ENCODE results near the gene SPEF2.
A peak's percentile ranks its signal among the peaks of the same experiment; 100 is the strongest.

SPEF2 gene

DNA sequence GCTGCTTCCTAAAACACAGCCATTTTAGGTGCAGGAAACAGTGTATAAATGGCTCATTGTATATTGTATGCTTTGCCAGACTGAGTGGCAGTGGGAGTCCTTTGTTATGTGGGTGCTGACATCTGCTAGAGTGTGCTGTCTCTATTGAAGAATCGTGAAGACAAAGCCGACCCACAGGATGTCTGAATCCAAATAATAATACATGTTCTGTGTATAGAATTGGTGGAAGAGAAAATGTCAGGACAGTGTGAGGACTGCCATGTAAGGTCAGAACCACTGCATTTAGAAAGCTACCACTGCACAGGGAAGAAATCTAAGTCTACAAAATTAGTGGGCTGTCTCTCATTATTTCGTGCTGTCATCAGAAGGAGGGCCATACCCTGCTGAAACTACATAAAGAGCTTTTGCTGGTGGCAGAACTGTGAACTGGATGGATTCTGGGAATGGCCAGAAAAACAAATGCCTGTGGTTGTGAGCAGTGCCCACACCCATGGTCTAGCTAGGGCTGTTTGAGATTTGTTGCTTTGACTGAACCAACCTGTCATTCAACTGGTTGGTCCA, 241.5 kb downstream of the SPEF2 start:
- peak; percentile 67 for DNase-seq

DNA sequence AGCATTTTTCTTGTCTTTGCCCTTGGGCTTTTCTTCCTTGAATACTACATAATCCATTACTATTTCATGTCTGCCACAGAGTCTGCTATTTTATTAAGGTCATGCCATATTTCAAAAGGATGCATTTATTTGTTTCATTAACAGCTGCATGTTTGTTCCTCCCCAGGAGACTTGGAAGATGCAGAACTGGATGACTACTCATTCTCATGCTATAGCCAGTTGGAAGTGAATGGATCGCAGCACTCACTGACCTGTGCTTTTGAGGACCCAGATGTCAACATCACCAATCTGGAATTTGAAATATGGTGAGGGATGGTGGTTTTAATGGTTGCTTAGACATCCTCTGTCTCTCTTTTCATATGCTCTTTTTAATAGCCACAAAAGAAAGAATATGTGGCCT, 243.0 kb downstream of the SPEF2 start:
- DNase-seq = no peak

DNA sequence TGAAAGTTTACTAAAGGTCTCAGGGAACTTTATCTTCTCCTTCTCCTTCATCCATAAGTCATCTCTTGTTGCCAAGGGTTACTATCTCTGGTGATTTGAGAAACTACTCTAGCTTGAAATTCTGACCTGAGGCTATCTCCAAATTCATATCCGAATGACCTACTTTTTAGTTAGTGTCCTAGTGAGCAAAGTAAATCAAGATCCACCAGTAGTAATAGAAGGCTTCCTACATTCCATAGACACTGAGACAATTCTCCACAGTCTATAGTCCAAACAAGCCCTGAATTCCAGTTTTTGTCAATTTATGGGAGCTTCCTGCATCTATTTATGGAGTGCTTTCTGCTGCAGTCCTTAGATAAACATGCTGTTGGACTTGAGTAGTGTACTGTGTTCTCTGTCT, 244.1 kb downstream of the SPEF2 start:
- peak; percentile 32 for DNase-seq

DNA sequence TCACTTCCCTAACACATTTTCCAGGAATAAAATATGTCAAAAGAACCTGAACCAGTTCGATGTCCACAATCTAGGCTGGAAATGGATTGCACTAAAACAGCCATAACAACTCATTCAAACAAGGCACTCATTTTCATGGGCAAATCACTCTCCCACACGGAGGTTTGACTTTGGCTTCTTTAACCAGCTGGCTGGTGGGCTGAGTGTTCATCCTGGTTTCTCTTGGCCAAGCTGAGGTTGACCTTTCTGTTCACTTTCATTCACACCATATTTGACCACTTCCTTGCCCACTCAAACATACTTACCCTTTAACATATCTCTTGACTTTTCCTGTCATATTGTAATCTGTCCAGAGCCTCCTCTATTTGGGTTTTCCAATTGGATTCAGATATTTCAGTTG, 244.5 kb downstream of the SPEF2 start:
- no peak for DNase-seq

DNA sequence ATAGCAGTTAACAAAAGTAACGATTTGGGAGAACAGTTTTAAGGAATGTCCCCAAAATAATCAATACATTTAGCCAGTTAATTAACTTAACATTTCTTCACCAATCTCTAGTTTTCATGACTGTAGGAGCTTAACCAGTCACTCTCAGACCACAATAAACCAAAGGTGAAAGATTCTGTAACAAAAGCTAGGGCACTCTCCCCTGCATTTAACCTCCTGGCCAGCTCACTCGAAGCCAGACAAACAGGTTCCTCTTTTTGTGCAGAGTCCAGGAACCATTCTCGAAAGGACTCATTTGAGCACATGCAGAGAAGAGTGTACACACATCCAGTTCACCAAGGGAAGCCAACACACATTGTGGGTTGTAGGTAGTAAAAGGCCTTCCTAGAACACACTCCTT, 245.5 kb downstream of the SPEF2 start:
- peak; percentile 27 for DNase-seq
